GM19193 (cell line): ENCODE results near the gene CCDC85C.

ENCODE experiments used
- POLR2A ChIP-seq: IDR thresholded peaks from 4 replicates; pipeline ENCODE4 v1.6.1; 2011; ENCODE audit not compliant: insufficient read depth, insufficient read length; ENCODE audit errors: extremely low read depth

CCDC85C gene

DNA sequence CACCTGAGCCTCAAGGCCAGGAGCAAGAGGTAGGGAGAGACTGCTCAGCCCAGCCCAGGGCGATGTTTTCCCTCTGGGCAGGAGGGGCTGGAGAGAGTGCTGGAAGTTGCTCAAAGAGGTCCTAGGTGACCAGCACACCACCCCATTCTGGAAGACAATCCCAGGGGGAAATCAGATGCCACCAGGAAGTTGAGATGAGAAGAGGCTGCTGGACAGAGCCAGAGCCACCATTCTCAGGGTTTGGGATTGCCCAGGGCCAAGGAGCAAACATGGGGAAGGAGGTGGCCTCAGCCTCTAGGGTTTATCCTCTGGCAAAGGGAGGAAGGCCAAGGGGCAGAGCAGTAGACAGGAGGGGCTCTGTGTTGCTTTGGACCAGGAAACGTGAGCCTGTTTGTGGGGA lies 11.6 kb downstream of the CCDC85C start:
- no peak for TF ChIP-seq POLR2A

DNA sequence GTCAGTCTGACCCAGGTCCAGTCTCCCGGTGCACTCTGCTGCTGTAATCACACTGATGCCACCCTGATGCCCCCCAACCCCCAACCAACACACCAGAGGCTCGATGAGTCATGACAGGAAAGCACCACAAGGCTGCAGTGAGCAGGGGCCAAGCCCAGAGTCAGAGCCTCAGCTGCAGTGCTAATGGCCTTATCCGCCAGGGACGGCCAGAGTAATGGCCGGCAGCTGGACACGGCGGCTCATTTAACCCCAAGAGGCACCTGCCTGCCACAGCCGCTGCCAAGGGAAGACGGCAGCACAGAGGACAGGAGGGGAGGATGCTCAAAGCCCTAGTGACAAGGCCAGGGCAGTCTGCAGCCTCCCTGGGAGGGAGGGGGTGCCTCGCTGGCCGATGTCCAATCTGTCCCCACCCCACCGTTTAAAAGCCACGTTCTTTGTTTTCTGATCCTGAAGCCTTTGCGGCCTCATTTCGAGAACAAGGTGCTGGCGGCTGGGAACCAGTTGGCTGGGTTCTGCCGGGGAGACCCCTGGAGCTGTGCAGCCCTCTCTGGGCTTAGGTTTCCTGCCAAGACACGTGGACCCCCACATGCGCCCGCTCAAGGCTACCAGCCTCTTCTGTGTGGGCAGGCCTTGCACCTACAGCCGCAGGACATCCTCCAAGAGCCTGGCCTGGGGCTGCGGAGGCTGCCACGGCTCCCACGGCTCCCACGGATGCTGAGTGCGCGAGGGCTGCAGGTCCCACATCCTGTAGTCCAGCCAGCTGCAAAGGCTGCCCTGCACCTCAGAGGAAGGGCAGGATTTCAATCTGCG lies 13.1 kb downstream of the CCDC85C start:
- no peak for TF ChIP-seq POLR2A

DNA sequence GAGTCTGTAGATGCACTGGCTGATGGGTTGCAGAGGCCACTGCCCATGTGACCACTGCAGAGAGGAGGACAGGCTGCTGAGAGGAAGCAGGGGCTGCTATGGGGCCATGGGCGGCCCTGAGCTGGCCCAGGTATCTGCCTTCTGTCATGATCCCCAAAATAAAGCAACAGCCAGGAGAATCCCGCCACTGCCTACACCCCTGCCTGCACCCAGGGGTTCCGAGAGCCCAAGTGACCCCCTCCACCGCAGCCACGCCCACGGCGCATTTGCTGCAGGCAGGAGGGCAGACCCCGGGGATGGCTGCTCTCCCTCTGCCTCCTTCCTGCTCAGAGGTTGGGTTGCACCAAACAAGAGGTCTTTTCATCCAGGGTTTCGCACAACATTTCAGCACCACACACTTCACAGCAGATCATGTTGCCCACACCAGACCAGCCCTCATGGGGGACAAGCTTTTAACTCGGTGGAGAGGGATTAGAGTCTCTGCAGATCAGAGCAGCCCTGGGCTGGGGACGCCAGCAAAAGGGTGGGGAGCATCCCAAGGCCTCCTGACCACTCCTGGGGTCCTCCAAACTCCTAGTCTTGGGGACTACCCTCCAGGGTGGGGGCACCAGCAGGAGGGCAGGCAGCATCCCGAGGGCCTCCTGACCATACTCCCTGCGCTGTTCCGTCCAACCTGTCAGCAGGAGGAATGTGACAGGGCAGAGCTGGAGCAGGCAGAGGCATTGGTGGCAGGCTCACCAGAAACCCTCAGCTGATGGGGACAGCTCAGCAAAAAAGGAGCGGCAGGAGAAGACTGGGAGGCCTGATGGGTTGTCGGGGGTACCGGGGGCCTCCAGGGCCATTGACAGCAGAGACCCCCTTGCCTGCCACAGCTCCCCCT lies 14.1 kb downstream of the CCDC85C start:
- TF ChIP-seq POLR2A = no peak

DNA sequence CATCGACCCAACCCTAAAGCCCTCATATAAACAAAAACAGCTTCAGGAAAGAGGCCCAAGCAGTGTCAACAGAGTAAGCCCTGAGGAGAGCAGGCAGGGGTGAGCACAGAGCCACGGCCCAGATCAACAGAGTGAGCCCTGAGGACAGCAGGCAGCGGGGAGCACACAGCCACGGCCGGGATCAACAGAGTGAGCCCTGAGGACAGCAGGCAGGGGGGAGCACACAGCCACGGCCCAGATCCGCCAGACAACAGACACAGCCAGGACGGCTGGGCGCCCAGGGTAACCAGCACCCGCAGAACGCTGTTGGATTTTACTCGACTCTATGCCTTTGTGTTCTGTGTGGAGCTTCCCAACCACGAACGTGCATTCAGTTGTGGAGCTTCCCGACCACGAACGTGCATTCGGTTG lies 15.0 kb downstream of the CCDC85C start:
- no peak for TF ChIP-seq POLR2A

DNA sequence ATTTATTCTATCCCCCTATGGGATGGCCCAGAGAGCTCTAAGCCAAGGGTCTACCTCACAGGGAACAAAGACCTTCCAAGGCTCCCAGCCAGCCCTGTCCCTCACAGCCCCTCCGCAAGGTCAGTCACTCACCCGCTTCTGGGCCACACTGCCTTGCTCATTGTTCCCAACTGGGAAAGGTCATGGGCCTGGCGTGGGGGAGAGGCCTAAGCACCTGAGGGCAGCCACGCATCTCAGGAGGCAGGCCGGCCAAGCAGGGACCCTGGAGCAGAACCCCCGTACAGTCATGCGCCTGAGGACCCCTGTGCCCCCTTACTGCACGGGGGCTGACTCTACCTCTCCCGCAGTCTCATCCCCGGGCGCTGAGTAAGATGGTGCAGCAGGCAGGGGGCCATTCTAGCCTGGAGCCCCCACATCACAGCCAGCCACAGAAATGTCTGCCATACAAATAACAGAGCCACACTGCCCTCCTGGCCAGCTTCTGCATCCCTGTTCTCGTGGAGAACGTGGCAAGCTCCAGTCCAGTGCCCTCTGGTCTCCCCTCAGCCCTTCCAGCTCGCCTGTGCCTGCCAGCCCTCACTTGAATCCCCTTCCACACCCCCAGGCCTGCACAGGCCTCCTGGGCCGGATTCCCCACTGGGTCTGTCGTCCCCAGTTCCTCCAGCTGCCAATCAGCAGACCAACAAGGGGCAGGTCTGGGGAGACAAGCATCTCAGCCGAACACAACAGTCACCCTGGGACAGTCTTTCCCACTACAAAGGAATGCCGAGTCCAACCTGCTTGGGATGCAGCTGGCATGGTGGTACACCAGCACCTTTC lies 16.3 kb downstream of the CCDC85C start:
- no peak for TF ChIP-seq POLR2A

DNA sequence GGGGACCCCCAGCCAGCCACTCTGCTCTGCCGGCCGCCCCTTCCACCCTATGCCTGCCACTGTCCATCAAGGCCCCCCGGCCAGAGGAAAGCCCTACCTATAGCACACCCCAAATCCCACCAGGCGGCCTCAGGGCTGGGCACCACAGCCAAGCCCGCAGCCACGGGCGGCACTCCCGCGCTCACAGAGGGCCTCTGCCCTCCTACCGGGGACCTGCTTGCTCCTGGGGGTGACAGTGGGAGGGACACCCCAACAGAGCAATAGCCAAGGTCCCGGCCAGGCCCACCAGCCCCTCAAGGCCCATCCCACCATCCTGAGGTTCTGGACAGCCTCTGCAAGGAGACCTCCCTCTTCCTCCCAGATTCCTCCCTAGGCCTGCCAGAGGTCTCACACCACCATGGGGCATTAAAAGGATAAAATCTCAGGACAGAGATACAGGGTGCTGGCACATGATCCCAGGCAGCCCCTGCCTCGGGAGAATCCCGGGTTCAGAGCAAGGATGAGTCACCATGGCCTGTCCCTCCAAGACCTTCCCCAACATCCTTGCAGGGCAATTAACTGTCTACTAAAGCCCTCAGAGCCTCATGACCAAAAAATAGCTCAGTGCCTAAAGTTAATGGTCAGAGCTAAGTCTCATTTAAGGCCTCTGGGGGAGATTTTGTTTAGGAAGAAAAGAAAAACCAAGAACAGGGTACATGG lies 17.1 kb downstream of the CCDC85C start:
- no peak for TF ChIP-seq POLR2A

DNA sequence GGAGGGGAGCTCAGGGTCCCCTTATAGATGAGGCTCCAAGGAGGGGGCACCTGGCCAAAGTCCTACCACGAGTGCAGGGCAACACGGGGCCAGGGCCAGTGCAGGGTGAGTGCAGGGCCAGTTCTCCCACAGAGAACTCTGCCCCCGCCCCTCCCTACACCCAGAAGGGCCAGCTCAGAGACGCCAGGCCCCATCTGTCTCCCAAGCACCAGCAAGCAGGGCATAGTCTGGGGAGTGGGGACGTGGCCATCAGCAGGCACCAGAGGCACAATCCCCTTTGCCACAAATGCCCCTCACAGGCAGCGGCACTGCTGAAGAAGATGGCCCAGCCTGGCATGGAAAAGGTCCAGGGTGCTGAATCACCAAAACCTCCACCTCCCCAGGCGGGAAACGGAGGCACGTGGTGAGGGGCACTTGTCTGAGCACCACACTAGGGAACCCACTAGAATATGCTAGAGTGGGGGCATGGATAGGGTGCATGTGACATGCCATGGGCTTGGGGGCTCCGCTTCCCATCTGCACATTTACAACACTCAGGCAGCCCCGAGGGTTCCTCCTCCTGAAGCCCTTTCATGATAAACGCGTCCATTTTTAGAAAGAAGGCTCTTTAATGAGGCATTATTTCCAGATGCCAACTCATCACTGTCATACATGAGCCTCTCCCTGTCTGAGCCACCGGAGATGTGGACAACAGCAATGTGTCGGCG lies 17.8 kb downstream of the CCDC85C start:
- TF ChIP-seq POLR2A = no peak

DNA sequence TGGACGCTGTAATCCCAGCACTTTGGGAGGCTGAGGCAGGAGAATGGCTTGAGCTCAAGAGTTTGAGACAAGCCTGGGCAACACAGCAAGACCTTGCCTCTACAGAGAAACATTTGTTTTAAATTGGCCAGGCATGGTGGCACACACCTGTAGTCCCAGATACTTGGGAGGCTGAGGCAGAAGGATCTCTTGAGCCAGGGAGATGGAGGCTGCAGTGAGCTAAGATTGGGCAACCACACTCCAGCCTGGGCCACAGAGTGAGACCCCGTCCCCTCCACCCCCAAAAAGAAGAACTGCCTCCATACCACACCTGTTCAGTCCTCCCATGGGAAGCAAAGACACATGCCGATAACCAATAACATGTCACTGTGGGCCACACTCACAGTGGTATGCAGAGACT lies 19.2 kb downstream of the CCDC85C start:
- TF ChIP-seq POLR2A = no peak

DNA sequence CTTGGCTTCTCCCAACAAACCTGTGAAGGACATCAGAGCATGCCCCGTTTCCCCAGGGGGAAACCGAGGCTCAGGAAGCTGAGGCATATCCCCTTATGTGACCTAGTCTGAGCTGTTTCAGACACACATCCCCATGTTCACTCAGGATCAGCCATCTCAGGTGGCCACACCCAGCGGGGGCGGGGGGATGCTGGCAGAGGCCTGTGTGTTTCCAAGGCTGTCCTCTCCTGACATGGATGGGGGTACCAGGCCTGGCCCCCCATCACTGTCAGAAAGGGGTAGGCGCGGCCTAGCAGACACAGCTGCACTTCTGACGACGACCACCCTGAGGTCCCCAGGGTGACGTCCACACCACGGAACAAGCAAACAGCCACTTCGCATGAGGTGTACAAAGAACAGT lies 22.1 kb downstream of the CCDC85C start:
- TF ChIP-seq POLR2A = no peak

DNA sequence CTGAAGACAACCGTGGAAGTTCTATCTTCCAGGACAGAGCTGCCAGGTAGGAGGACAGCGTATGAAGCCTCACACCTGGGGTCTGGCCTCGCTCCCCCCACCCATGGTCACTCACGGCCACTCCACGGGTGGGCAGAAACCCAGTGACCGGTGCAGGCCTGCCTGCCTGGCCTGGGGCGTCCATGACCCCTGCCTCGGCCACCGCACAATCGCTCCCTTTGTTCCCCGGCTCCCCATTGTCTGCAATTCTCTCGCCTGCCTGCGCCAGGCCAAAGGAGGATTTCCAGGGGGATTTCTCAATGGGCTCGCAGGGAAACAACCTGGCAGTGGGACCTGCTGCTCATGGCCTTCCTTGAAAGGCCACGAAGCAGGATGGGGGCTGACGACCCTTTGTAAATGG lies 22.6 kb downstream of the CCDC85C start:
- TF ChIP-seq POLR2A = no peak

DNA sequence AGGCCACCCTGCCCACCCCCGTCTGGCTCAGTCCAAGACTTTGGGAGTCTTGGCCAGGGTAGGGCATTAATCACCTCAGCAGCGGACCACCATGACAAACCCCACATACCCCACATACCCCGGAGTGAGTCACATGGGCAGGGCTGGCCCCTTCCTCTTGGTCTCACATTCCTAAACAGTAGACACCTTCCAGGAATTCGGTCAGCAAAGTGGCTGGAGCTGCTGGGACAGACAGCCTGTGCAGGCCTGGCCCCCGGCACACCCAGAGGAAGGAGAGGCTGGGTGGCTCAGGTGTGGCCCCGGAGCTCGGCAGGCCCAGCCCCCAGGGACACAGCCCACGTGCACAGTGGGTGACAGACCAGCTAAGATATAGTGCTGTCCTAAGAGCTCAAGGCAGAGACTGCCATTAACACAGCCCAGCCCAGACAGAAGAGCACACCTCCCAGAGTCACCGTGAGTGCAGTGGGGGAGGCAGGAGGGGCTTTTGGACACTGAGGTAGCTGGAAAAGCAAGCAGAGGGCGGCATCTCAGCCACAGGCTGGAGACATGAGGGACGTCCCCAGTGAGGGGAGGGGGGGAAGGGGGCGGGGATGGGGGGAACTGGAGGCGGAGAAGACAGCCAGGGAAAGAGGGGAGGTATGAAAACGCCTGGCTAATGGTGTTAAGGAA lies 24.0 kb downstream of the CCDC85C start:
- TF ChIP-seq POLR2A = no peak

DNA sequence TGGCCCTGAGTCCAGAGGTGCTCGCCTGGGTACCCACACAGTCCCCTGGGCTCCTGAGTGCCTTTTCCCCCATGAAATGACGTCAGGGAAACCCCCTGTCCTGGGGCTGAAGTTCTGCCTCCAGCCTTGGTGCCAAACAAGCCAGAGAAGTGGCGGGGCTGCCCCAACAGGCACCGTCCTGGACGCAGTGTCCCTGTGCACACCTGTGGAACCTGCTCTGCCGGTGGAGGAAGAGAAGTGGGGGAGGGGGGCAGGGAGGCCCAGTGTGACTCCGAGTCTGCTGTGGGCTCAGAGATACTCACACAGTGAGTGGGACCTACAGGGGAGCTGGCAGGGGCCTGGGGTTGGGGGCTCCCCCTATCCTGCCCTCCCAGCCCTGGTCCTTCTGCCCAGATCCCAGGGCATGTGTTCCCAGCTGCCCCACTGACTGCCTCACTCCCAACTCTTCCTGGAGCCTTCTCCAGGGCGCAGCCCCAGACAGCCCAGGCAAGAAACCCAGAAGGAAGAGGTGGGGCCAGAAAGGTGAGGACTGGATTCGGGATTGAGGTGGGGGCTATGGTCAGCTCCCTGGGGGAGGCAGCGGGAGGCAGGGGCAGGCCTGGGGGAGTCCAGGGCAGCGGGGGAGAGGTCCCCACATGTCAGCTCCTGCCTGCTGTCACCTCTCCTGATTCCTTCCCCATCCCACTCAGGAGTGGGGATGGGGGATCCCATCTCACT lies 24.7 kb downstream of the CCDC85C start:
- TF ChIP-seq POLR2A = no peak
